ENCODE data around the gene MAN2A2.
"Not testable (repeated sequence)": the region's sequence is repeated elsewhere in the genome, so short reads cannot be mapped to it uniquely, and the experiment has no call there.

MAN2A2 gene

DNA sequence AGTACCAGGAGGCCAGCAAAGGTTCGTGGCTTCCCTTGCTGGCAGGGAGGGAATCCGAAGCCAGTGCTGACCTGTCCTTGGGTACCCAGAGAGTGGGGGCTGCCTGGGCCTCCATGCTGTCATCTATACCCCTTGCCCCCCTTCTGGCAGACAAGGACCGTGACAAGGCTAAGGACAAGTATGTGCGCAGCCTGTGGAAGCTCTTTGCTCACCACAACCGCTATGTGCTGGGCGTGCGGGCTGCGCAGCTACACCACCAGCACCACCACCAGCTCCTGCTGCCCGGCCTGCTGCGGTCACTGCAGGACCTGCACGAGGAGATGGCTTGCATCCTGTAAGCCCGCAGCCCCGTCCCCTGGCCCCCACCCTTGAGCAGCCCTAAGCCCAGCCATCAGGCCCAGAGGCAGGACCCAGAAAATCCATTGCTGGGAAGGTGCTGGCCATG lies 16.0 kb upstream of the MAN2A2 start:
- WGBS: 94% methylated on average over 13 of the region's 13 CpGs
- Histone ChIP-seq H3K27ac (ENCODE audit: low read depth, low read length) (no peak overlapping the region), H3K36me3 (ENCODE audit: insufficient read depth, low read length) (no peaks in the 10 kb centered on the region), H3K9me3 (ENCODE audit: insufficient read depth, low read depth, low read length) (no peaks in the 10 kb centered on the region), H3K9ac (ENCODE audit: low read depth, low read length) (no peak overlapping the region), H3K4me3 (ENCODE audit: low read length) (no peak overlapping the region), H3K27me3 (ENCODE audit: insufficient read depth, low read length) (no peaks in the 10 kb centered on the region), H3K4me1 (ENCODE audit: insufficient read depth, low read length) (peaks cover 8% of the 10 kb centered on the region)

DNA sequence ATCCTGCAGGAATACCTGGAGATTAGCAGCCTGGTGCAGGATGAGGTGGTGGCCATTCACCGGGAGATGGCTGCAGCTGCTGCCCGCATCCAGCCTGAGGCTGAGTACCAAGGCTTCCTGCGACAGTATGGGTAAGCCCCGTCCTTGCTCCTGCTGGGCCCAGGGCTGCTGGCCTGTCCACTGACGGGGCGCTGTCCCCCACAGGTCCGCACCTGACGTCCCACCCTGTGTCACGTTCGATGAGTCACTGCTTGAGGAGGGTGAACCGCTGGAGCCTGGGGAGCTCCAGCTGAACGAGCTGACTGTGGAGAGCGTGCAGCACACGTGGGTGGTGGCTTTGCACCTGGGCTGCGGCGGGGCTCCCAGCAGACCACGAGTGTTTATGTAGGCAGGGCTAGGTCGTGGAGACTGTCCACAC lies 13.8 kb upstream of the MAN2A2 start:
- Histone ChIP-seq H3K9me3 (ENCODE audit: insufficient read depth, low read depth, low read length) (no peaks in the 10 kb centered on the region), H3K4me3 (ENCODE audit: low read length) (no peak overlapping the region)
- WGBS: 93% methylated on average over 18 of the region's 18 CpGs

DNA sequence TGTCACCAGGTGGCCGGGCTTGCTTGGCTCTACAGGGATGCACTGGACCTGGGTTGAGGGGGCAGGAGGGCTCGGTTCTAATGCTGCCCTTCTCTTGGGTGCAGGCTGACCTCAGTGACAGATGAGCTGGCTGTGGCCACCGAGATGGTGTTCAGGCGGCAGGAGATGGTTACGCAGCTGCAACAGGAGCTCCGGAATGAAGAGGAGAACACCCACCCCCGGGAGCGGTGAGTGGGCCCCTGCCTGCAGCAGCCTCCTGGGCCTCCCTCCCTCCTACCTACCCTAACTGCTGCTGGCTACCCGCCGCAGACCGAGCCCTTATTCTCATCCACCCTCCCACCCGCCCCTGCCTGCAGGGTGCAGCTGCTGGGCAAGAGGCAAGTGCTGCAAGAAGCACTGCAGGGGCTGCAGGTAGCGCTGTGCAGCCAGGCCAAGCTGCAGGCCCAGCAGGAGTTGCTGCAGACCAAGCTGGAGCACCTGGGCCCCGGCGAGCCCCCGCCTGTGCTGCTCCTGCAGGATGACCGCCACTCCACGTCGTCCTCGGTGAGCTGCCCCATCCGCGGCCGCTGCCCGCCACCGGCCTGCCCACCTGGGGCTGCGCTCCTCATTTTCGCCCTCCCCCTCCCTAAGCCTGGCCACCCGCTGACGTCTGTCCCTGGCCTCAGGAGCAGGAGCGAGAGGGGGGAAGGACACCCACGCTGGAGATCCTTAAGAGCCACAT lies 13.2 kb upstream of the MAN2A2 start:
- WGBS: 85% methylated on average over 31 of the region's 31 CpGs
- Histone ChIP-seq H3K9me3 (ENCODE audit: insufficient read depth, low read depth, low read length) (no peaks in the 10 kb centered on the region), H3K27ac (ENCODE audit: low read depth, low read length) (no peak overlapping the region), H3K4me1 (ENCODE audit: insufficient read depth, low read length) (peaks cover 5% of the 10 kb centered on the region), H3K27me3 (ENCODE audit: insufficient read depth, low read length) (no peaks in the 10 kb centered on the region), H3K9ac (ENCODE audit: low read depth, low read length) (no peak overlapping the region), H3K4me3 (ENCODE audit: low read length) (no peak overlapping the region), H3K36me3 (ENCODE audit: insufficient read depth, low read length) (peaks cover 14% of the 10 kb centered on the region; the same call in 1 of the 2 replicates)

More for the DNA sequence above, 13.8 kb upstream of the MAN2A2 start:
- H3K27ac ChIP-seq (ENCODE audit: low read depth, low read length): no peak overlapping the region
- no peaks in the 10 kb centered on the region for H3K27me3 ChIP-seq (ENCODE audit: insufficient read depth, low read length)
- H3K9ac ChIP-seq (ENCODE audit: low read depth, low read length): no peak overlapping the region
- H3K4me1 ChIP-seq (ENCODE audit: insufficient read depth, low read length): peaks cover 5% of the 10 kb centered on the region
- peaks cover 14% of the 10 kb centered on the region; the same call in 1 of the 2 replicates for H3K36me3 ChIP-seq (ENCODE audit: insufficient read depth, low read length)

DNA sequence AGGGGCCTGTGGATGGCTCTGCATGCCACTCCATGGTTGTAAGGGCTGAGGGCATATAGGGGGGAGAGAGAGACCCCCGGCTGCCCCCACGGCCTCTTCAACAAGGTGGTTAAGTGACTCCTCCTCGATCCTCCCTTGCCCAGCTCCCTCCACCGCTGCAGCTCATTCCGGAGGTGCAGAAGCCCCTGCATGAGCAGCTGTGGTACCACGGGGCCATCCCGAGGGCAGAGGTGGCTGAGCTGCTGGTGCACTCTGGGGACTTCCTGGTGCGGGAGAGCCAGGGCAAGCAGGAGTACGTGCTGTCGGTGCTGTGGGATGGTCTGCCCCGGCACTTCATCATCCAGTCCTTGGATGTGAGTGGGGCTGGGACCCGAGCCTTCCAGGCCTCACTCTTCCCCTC lies 12.3 kb upstream of the MAN2A2 start:
- H3K27ac ChIP-seq (ENCODE audit: low read depth, low read length): no peak overlapping the region
- no peak overlapping the region for H3K9ac ChIP-seq (ENCODE audit: low read depth, low read length)
- no peak overlapping the region for H3K4me3 ChIP-seq (ENCODE audit: low read length)
- peaks cover 14% of the 10 kb centered on the region; the same call in 1 of the 2 replicates for H3K36me3 ChIP-seq (ENCODE audit: insufficient read depth, low read length)
- H3K27me3 ChIP-seq (ENCODE audit: insufficient read depth, low read length): no peaks in the 10 kb centered on the region
- H3K4me1 ChIP-seq (ENCODE audit: insufficient read depth, low read length): peaks cover under 1% of the 10 kb centered on the region
- WGBS: 88% methylated on average over 11 of the region's 12 CpGs
- no peaks in the 10 kb centered on the region for H3K9me3 ChIP-seq (ENCODE audit: insufficient read depth, low read depth, low read length)

DNA sequence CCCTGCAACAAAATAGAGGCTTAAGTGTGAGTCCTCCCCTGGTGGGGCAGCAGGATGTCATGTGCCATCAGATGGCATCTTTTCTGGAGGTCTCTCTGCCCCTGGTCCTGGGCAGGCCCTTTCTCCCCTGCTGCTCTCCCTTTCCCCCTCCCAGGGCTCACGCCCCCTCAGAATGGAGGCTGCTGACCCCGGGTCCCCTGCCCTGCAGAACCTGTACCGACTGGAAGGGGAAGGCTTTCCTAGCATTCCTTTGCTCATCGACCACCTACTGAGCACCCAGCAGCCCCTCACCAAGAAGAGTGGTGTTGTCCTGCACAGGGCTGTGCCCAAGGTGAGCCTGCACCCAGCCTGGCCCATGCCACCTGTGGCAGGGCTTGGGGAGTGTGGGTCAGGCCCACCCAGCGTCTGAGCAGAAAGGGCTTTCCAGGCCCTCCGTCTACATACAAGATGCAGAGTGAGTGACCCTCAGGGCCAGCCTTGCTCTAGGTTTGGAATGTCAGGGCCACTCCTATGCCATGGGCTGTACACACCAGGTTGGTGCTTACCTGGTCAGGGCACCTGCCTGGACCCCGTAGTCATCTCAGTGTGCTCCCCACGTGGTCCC lies 11.7 kb upstream of the MAN2A2 start:
- no peaks in the 10 kb centered on the region for H3K27me3 ChIP-seq (ENCODE audit: insufficient read depth, low read length)
- WGBS: 90% methylated on average over 8 of the region's 8 CpGs
- H3K4me1 ChIP-seq (ENCODE audit: insufficient read depth, low read length): no peaks in the 10 kb centered on the region
- H3K27ac ChIP-seq (ENCODE audit: low read depth, low read length): no peak overlapping the region
- H3K9me3 ChIP-seq (ENCODE audit: insufficient read depth, low read depth, low read length): no peaks in the 10 kb centered on the region
- H3K4me3 ChIP-seq (ENCODE audit: low read length): no peak overlapping the region
- H3K36me3 ChIP-seq (ENCODE audit: insufficient read depth, low read length): peaks cover 14% of the 10 kb centered on the region; the same call in 1 of the 2 replicates
- H3K9ac ChIP-seq (ENCODE audit: low read depth, low read length): no peak overlapping the region

DNA sequence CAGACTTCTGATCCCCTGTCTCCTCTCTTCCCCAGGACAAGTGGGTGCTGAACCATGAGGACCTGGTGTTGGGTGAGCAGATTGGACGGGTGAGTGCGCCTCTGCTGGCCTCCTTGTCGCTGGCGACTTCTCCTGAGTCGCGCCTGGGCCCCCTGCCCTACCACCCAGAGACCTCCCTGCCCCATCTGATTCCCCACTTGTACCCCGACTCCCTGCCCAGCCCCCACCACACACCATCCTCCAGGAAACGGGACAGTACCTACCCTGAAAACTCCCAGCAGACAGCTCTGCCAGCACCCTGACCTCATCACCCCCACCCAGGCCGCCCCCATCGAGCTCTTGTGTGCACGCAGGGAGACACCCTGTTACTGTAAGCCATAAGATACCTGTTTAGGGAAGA lies 11.1 kb upstream of the MAN2A2 start:
- Histone ChIP-seq H3K27me3 (ENCODE audit: insufficient read depth, low read length) (no peaks in the 10 kb centered on the region), H3K4me1 (ENCODE audit: insufficient read depth, low read length) (no peaks in the 10 kb centered on the region), H3K27ac (ENCODE audit: low read depth, low read length) (no peak overlapping the region), H3K9me3 (ENCODE audit: insufficient read depth, low read depth, low read length) (no peaks in the 10 kb centered on the region), H3K4me3 (ENCODE audit: low read length) (no peak overlapping the region), H3K9ac (ENCODE audit: low read depth, low read length) (no peak overlapping the region), H3K36me3 (ENCODE audit: insufficient read depth, low read length) (peaks cover 14% of the 10 kb centered on the region; the same call in 1 of the 2 replicates)
- 95% methylated on average over 11 of the region's 11 CpGs for WGBS

- H3K4me1 ChIP-seq (ENCODE audit: insufficient read depth, low read length): no peaks in the 10 kb centered on the region
- 96% methylated on average over 29 of the region's 29 CpGs for WGBS
These were observed 10.5 kb upstream of the MAN2A2 start for GRCh38 chr15:90892498-90893174.

DNA sequence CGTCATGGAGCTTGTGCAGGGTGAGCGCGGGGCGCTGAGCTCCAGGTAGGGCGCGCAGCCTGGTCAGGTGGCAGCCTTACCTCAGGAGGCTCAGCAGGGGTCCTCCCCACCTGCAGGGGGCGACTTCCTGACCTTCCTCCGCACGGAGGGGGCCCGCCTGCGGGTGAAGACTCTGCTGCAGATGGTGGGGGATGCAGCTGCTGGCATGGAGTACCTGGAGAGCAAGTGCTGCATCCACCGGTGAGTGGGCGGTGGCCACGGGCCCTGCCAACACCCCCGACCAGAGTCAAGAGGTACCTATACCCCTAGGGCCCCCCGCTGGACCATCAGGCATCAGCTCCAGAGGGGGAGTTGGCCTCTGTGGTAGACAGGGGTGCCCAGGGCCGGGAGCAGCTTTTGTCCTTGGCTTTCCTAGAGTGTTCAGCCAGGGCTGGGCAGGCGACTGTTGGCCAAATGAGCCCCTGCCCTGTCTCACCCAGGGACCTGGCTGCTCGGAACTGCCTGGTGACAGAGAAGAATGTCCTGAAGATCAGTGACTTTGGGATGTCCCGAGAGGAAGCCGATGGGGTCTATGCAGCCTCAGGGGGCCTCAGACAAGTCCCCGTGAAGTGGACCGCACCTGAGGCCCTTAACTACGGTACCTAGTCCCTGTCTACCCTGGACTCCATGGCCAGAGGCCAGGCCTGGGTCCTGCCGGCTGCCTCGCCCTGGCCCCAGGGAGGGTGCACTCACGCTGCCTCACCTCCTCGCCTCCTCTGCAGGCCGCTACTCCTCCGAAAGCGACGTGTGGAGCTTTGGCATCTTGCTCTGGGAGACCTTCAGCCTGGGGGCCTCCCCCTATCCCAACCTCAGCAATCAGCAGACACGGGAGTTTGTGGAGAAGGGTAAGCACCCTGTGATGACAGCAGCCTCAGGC lies 9.7 kb upstream of the MAN2A2 start:
- WGBS: 93% methylated on average over 33 of the region's 33 CpGs
- Histone ChIP-seq H3K27ac (ENCODE audit: low read depth, low read length) (no peak overlapping the region), H3K4me3 (ENCODE audit: low read length) (no peak overlapping the region), H3K4me1 (ENCODE audit: insufficient read depth, low read length) (no peaks in the 10 kb centered on the region), H3K27me3 (ENCODE audit: insufficient read depth, low read length) (no peaks in the 10 kb centered on the region), H3K9ac (ENCODE audit: low read depth, low read length) (no peak overlapping the region), H3K36me3 (ENCODE audit: insufficient read depth, low read length) (peaks cover 14% of the 10 kb centered on the region; the same call in 1 of the 2 replicates), H3K9me3 (ENCODE audit: insufficient read depth, low read depth, low read length) (no peaks in the 10 kb centered on the region)

More at GRCh38 chr15:90892498-90893174, 10.5 kb upstream of the MAN2A2 start:
- no peaks in the 10 kb centered on the region for H3K9me3 ChIP-seq (ENCODE audit: insufficient read depth, low read depth, low read length)
- no peak overlapping the region for H3K4me3 ChIP-seq (ENCODE audit: low read length)
- no peak overlapping the region for H3K27ac ChIP-seq (ENCODE audit: low read depth, low read length)
- H3K27me3 ChIP-seq (ENCODE audit: insufficient read depth, low read length): no peaks in the 10 kb centered on the region
- H3K36me3 ChIP-seq (ENCODE audit: insufficient read depth, low read length): peaks cover 14% of the 10 kb centered on the region; the same call in 1 of the 2 replicates
- no peak overlapping the region for H3K9ac ChIP-seq (ENCODE audit: low read depth, low read length)

GRCh38 chr15:90895571-90896117 lies 7.5 kb upstream of the MAN2A2 start:
- H3K36me3 ChIP-seq (ENCODE audit: insufficient read depth, low read length): peaks cover 14% of the 10 kb centered on the region; the same call in 1 of the 2 replicates
- H3K27ac ChIP-seq (ENCODE audit: low read depth, low read length): no peak overlapping the region
- 92% methylated on average over 10 of the region's 10 CpGs for WGBS
- H3K27me3 ChIP-seq (ENCODE audit: insufficient read depth, low read length): no peaks in the 10 kb centered on the region
- no peak overlapping the region for H3K4me3 ChIP-seq (ENCODE audit: low read length)
- H3K9me3 ChIP-seq (ENCODE audit: insufficient read depth, low read depth, low read length): no peaks in the 10 kb centered on the region
- H3K4me1 ChIP-seq (ENCODE audit: insufficient read depth, low read length): no peaks in the 10 kb centered on the region
- no peak overlapping the region for H3K9ac ChIP-seq (ENCODE audit: low read depth, low read length)

DNA sequence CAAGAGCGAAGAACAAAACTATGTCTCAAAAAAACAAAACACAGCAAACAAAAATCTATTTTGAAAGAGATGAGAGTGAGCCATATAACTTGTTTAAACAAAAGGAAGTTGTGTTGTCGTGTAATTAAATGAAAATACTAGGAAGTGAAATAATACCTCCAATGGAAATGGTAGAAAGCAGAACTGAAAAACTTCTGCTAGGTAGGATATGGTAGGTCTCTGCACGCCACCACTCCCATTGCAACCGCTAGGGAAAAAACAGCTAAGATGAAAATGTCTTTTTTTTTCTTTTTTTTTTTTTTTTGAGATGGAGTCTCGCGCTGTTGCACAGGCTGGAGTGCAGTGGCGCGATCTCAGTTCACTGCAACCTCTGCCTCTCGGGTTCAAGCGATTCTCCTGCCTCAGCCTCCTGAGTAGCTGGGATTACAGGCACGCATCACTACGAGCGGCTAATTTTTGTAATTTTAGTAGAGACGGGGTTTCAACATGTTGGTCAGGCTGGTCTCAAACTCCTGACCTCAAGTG lies 5.9 kb upstream of the MAN2A2 start:
- peaks cover 14% of the 10 kb centered on the region; the same call in 1 of the 2 replicates for H3K36me3 ChIP-seq (ENCODE audit: insufficient read depth, low read length)
- not testable (repeated sequence) for H3K27me3 ChIP-seq (ENCODE audit: insufficient read depth, low read length); H3K27ac ChIP-seq (ENCODE audit: low read depth, low read length); H3K4me3 ChIP-seq (ENCODE audit: low read length); H3K4me1 ChIP-seq (ENCODE audit: insufficient read depth, low read length); H3K9me3 ChIP-seq (ENCODE audit: insufficient read depth, low read depth, low read length); H3K9ac ChIP-seq (ENCODE audit: low read depth, low read length)
- 96% methylated on average over 13 of the region's 14 CpGs for WGBS

Data from HUES64 (cell line).